Activated T-cell treated with anti-CD3 and anti-CD28 coated beads for 48 hours (primary cell): Measurements from ENCODE around the gene COA7.

Experiments used
- DNase-seq: peaks from one replicate; pipeline ENCODE4 v3.0.0-alpha.2; 2020; ENCODE audit warnings: low read depth

The COA7 gene

GRCh38 chr1:52635321-52636089 is 62.6 kb downstream of the COA7 start:
- DNase-seq, result no peak
